Upper lobe of left lung (tissue), 4 donors: ENCODE measurements around the gene S100A4.

ENCODE experiments used
- CTCF ChIP-seq, 6 experiments: fragments of 450-650 bp in 4 of 6; fragments of 200-600 bp in 2 of 6; sonication (generic) in 2 of 6; IDR thresholded peaks; one replicate each; pipeline ENCODE4 v1.5.1; 2016 to 2019; ENCODE audit warnings: antibody characterized with exemption in 6 of 6
- EP300 ChIP-seq, 4 donors: sonication (generic); formaldehyde crosslinking; IDR thresholded peaks; one replicate each; pipeline ENCODE4 v1.5.1; 2017; ENCODE audit warnings: antibody characterized with exemption in 4 of 4, control low read depth in 2 of 4
- POLR2A ChIP-seq, 4 donors: fragments of 450-650 bp; IDR thresholded peaks; one replicate each; pipeline ENCODE4 v1.5.1; 2016 to 2017; ENCODE audit warnings: antibody characterized with exemption in 4 of 4, mild to moderate bottlenecking in 2 of 4

- no peak for TF ChIP-seq CTCF (IDR thresholded peaks at IDR 0.05)
- TF ChIP-seq EP300 (IDR thresholded peaks at IDR 0.05) = no peak
- TF ChIP-seq POLR2A (IDR thresholded peaks at IDR 0.05) = no peak
These were observed 32.6 kb downstream of the S100A4 start for GRCh38 chr1:153513023-153513422.
